ENCODE measurements around the gene RANGAP1. TPM values are rescaled to one million over a fixed set of nuclear protein-coding genes. Genes with fewer than 3 reads are reported as not detected.

The RANGAP1 gene
- total RNA-seq, 4 donors from 2014 or later: 35.5 to 42.7 (median 38.8) TPM

DNA sequence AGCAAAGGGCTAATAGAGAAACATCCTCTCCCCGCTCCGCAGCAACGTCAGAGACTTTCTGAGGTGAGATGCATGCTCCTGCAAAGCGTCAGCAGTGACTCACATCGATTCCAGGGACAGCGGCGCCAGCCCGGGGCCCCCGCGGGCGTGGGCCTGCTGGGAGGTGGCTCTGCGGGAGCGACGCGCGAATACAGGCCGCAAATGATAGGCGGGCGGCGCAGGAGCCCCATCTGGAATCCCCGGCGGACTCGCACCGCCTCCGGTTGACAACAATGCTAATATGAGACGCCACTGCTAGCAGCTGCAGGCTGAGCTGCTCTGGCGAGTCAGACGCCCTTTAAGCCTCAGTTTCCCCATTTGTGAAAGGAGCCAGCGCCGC lies 557 bp downstream of the RANGAP1 start:
- DNase-seq: peak; percentile 27 to 31
- H3K4me3 ChIP-seq (replicated peaks in 1 of 3): peak overlapping the region; percentile 36 to 89 (median 86)
- no peak for TF ChIP-seq POLR2A (IDR thresholded peaks at IDR 0.05)
- TF ChIP-seq, protein P1, sequence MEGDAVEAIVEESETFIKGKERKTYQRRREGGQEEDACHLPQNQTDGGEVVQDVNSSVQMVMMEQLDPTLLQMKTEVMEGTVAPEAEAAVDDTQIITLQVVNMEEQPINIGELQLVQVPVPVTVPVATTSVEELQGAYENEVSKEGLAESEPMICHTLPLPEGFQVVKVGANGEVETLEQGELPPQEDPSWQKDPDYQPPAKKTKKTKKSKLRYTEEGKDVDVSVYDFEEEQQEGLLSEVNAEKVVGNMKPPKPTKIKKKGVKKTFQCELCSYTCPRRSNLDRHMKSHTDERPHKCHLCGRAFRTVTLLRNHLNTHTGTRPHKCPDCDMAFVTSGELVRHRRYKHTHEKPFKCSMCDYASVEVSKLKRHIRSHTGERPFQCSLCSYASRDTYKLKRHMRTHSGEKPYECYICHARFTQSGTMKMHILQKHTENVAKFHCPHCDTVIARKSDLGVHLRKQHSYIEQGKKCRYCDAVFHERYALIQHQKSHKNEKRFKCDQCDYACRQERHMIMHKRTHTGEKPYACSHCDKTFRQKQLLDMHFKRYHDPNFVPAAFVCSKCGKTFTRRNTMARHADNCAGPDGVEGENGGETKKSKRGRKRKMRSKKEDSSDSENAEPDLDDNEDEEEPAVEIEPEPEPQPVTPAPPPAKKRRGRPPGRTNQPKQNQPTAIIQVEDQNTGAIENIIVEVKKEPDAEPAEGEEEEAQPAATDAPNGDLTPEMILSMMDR (IDR thresholded peaks at IDR 0.05): no peak
- 1 to 9% methylated on average over 5 to 29 of the region's 30 CpGs for WGBS, 2 donors
- H3K4me1 ChIP-seq: peaks cover 21 to 27% of the 10 kb centered on the region in 2 donors
- no peaks in the 10 kb centered on the region for H3K9me3 ChIP-seq
- intact Hi-C loops (cut with DNase I): loop anchor here (10.0 kb wide), 1 partner anchor 229 kb away; no protein-coding TSS in a partner anchor
- H3K27ac ChIP-seq: peak overlapping the region in 2 of 3 donors; percentile 80 to 98
- peaks cover 4 to 11% of the 10 kb centered on the region in 2 donors for H3K36me3 ChIP-seq
- no peaks in the 10 kb centered on the region for H3K27me3 ChIP-seq

- peaks cover 4 to 18% of the 10 kb centered on the region in 2 donors for H3K36me3 ChIP-seq
Observed at GRCh38 chr22:41284465-41284864, 1.5 kb downstream of the RANGAP1 start.

GRCh38 chr22:41280854-41281253 lies 5.1 kb downstream of the RANGAP1 start:
- DNase-seq: no peak
- Histone ChIP-seq H3K4me1 (peaks cover 10 to 11% of the 10 kb centered on the region in 2 donors), H3K36me3 (peaks cover 9 to 32% of the 10 kb centered on the region in 2 donors), H3K4me3 (replicated peaks in 1 of 3) (no peak overlapping the region), H3K27me3 (no peaks in the 10 kb centered on the region), H3K27ac (no peak overlapping the region), H3K9me3 (no peaks in the 10 kb centered on the region)
- intact Hi-C loops (cut with DNase I): loop anchor here (10.0 kb wide), 1 partner anchor 234 kb away; no protein-coding TSS in a partner anchor
- 71 to 94% methylated on average over 1 to 2 of the region's 2 CpGs for WGBS, 2 donors
- TF ChIP-seq, protein P1 (IDR thresholded peaks at IDR 0.05): no peak
- no peak for TF ChIP-seq POLR2A (IDR thresholded peaks at IDR 0.05)

More at GRCh38 chr22:41284465-41284864, 1.5 kb downstream of the RANGAP1 start:
- Histone ChIP-seq H3K4me1 (peaks cover 11 to 17% of the 10 kb centered on the region in 2 donors), H3K27ac (no peak overlapping the region), H3K9me3 (no peaks in the 10 kb centered on the region), H3K27me3 (no peaks in the 10 kb centered on the region), H3K4me3 (replicated peaks in 1 of 3) (no peak overlapping the region)
- WGBS, 2 donors: 87 to 89% methylated on average over 10 of the region's 10 CpGs
- no peak for DNase-seq
- intact Hi-C loops (cut with DNase I): loop anchor here (10.0 kb wide), 1 partner anchor 230 kb away; no protein-coding TSS in a partner anchor
- no peak for TF ChIP-seq POLR2A (IDR thresholded peaks at IDR 0.05)
- TF ChIP-seq, protein P1 (IDR thresholded peaks at IDR 0.05): no peak

DNA sequence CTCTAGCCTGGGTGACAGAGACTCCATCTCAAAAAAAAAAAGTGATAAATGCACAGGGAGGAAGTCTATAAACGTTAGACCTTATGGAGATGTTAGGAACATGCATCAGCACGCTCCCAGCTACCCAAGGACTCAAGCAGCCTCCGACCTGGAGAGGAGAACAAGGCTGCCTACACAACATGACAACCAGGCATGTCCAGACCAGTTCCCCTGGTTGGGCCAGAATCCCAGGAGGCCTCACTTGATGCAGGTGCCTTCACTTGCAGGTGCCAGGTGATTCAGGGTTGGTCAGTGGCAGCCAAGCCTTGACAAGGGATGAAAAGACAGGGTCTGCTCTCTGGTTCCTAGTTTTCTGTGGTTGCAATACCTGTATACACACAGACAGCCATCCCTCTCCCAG lies 5.9 kb downstream of the RANGAP1 start:
- intact Hi-C loops (cut with DNase I): loop anchor here (10.0 kb wide), 1 partner anchor 235 kb away; no protein-coding TSS in a partner anchor
- no peak overlapping the region for H3K27ac ChIP-seq
- H3K4me1 ChIP-seq: peaks cover 5 to 6% of the 10 kb centered on the region in 2 donors
- DNase-seq: no peak
- WGBS, 2 donors: 83 to 92% methylated on average over 3 of the region's 3 CpGs
- no peaks in the 10 kb centered on the region for H3K9me3 ChIP-seq
- peaks cover 9 to 33% of the 10 kb centered on the region in 2 donors for H3K36me3 ChIP-seq
- H3K27me3 ChIP-seq: no peaks in the 10 kb centered on the region
- no peak for TF ChIP-seq POLR2A (IDR thresholded peaks at IDR 0.05)
- TF ChIP-seq, protein P1 (IDR thresholded peaks at IDR 0.05): no peak
- no peak overlapping the region for H3K4me3 ChIP-seq (replicated peaks in 1 of 3)

DNA sequence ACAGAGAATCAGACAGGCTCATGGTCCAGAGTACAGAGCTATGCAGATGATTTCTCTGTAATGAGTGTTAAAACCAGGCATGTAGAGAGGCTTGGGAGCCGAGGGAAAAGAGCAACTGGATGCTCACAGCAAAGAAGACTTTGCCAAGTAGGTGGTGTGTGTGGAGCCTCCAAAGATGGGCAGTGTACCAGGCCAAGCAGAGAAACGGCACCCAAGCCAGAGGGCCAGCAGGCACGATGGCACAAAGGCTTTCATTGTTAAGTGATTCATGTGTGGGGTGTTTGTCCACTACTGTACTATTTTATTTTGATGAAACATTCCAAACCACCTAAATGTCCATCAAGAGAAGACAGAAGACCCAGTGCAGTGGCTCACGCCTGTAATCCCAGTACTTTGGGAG lies 11.1 kb downstream of the RANGAP1 start:
- Histone ChIP-seq H3K4me1 (no peaks in the 10 kb centered on the region), H3K27me3 (no peaks in the 10 kb centered on the region), H3K4me3 (replicated peaks in 1 of 3) (no peak overlapping the region), H3K27ac (no peak overlapping the region), H3K36me3 (peaks cover 33 to 52% of the 10 kb centered on the region in 2 donors), H3K9me3 (no peaks in the 10 kb centered on the region)
- DNase-seq: no peak
- intact Hi-C loops (cut with DNase I): no loop called here
- 92 to 98% methylated on average over 4 of the region's 4 CpGs for WGBS, 2 donors
- TF ChIP-seq, protein P1 (IDR thresholded peaks at IDR 0.05): no peak

Measured in thyroid gland (tissue), 4 donors.